Measurements from ENCODE around the gene CIITA. TPM values are rescaled to one million over a fixed set of nuclear protein-coding genes. Genes with fewer than 3 reads are reported as not detected.

Gene CIITA
- total and polyA plus RNA-seq, 9 of the 15 experiments (the other 6 are each of a cell fraction or from before 2014, with no cell fraction given), result 0.01 to 0.20 (median 0.11) TPM; not detected in 4

GRCh38 chr16:10944249-10945064 lies 67.5 kb downstream of the CIITA start, which contains the start of gene CLEC16A (continued):
- TF ChIP-seq ZBTB40 (IDR thresholded peaks at IDR 0.05), result peak; percentile 88
- TF ChIP-seq ZBTB40 (CRISPR knock-in tag; IDR thresholded peaks at IDR 0.05), result no peak
- no peak for TF ChIP-seq ETS2 (tag; IDR thresholded peaks at IDR 0.05; ENCODE audit: borderline replicate concordance, poor library complexity, severe bottlenecking)
- no peak for TF ChIP-seq HEY1 (CRISPR knock-in tag; IDR thresholded peaks at IDR 0.05; ENCODE audit: borderline replicate concordance)
- no peak for TF ChIP-seq ZNF239 (CRISPR knock-in tag; IDR thresholded peaks at IDR 0.05)
- TF ChIP-seq MCM3 (IDR thresholded peaks at IDR 0.05), result no peak
- TF ChIP-seq ZNF445 (CRISPR knock-in tag; IDR thresholded peaks at IDR 0.05; ENCODE audit: low read depth), result no peak
- TF ChIP-seq IFI16 (CRISPR knock-in tag; IDR thresholded peaks at IDR 0.05), result no peak
- TF ChIP-seq, protein P1, sequence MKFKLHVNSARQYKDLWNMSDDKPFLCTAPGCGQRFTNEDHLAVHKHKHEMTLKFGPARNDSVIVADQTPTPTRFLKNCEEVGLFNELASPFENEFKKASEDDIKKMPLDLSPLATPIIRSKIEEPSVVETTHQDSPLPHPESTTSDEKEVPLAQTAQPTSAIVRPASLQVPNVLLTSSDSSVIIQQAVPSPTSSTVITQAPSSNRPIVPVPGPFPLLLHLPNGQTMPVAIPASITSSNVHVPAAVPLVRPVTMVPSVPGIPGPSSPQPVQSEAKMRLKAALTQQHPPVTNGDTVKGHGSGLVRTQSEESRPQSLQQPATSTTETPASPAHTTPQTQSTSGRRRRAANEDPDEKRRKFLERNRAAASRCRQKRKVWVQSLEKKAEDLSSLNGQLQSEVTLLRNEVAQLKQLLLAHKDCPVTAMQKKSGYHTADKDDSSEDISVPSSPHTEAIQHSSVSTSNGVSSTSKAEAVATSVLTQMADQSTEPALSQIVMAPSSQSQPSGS (CRISPR knock-in tag; IDR thresholded peaks at IDR 0.05), result no peak
- no peak for TF ChIP-seq DEAF1 (CRISPR knock-in tag; IDR thresholded peaks at IDR 0.05)
- TF ChIP-seq, protein P2, sequence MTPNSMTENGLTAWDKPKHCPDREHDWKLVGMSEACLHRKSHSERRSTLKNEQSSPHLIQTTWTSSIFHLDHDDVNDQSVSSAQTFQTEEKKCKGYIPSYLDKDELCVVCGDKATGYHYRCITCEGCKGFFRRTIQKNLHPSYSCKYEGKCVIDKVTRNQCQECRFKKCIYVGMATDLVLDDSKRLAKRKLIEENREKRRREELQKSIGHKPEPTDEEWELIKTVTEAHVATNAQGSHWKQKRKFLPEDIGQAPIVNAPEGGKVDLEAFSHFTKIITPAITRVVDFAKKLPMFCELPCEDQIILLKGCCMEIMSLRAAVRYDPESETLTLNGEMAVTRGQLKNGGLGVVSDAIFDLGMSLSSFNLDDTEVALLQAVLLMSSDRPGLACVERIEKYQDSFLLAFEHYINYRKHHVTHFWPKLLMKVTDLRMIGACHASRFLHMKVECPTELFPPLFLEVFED (CRISPR knock-in tag; conservative IDR thresholded peaks at IDR 0.05), result no peak
- TF ChIP-seq MBD2 (IDR thresholded peaks at IDR 0.05; ENCODE audit: borderline replicate concordance, low read depth), result peak; percentile 93
- TF ChIP-seq ZNF75A (CRISPR knock-in tag; IDR thresholded peaks at IDR 0.05), result no peak
- peak; percentile 84 for TF ChIP-seq ELF1 (tag; IDR thresholded peaks at IDR 0.05)
